MCF 10A (cell line): ENCODE measurements around the gene LTF. TPM values are rescaled to one million over a fixed set of nuclear protein-coding genes. Genes with fewer than 3 reads are reported as not detected.

Source experiments
- BruUV-seq: library from RNA; stranded (reverse); fragments of 400-500 nt; replicated peaks from 2 replicates; lab custom pipeline; 2021; lab: Mats Ljungman, UMichigan
- CTCF ChIA-PET: fragments of 300-600 bp; sonication (Branson Sonifier 250); formaldehyde crosslinking; extraction: SDS; loops from one replicate; lab custom pipeline; 2021; ENCODE audit warnings: antibody characterized with exemption, inconsistent platforms; lab: Yijun Ruan, JAX
- POLR2A ChIA-PET: fragments of 300-600, 350-650 bp; sonication (Branson Sonifier 250); formaldehyde crosslinking; extraction: SDS; loops from one replicate; lab custom pipeline; 2020; ENCODE audit warnings: antibody characterized with exemption, inconsistent platforms; lab: Yijun Ruan, JAX
- DNase-seq: peaks from one replicate; pipeline ENCODE4 v3.0.0-alpha.2; 2018; ENCODE audit not compliant: unreplicated experiment
- H3K27ac Mint-ChIP-seq: one replicate; pipeline ENCODE4 v1.8.0; 2022; ENCODE audit warnings: mild to moderate bottlenecking, low read depth, mixed read lengths; ENCODE audit not compliant: unreplicated experiment
- H3K27me3 Mint-ChIP-seq: one replicate; pipeline ENCODE4 v1.8.0; 2022; ENCODE audit warnings: mixed read lengths; ENCODE audit not compliant: insufficient read depth, unreplicated experiment
- H3K36me3 Mint-ChIP-seq: one replicate; pipeline ENCODE4 v1.8.0; 2022; ENCODE audit warnings: mild to moderate bottlenecking, moderate library complexity, mixed read lengths; ENCODE audit not compliant: insufficient read depth, unreplicated experiment
- H3K4me1 Mint-ChIP-seq: one replicate; pipeline ENCODE4 v1.8.0; 2022; ENCODE audit warnings: mixed read lengths; ENCODE audit not compliant: insufficient read depth, unreplicated experiment
- H3K4me3 Mint-ChIP-seq: one replicate; pipeline ENCODE4 v1.8.0; 2022; ENCODE audit warnings: mild to moderate bottlenecking, moderate library complexity, mixed read lengths; ENCODE audit not compliant: unreplicated experiment
- H3K9me3 Mint-ChIP-seq: one replicate; pipeline ENCODE4 v1.8.0; 2022; ENCODE audit warnings: mixed read lengths; ENCODE audit not compliant: unreplicated experiment
- CTCF ChIP-seq: fragments of 200-600 bp; IDR thresholded peaks from one replicate; pipeline ENCODE4 v1.8.0; 2022; ENCODE audit warnings: antibody characterized with exemption, mild to moderate bottlenecking; ENCODE audit not compliant: unreplicated experiment
- intact Hi-C: fragments of 100-400 bp; cut with micrococcal nuclease; formaldehyde crosslinking; loops from 2 replicates; pipeline ENCODE4 v1.14.1; 2022
- total RNA-seq: library from RNA; stranded (reverse); gene quantifications from 2 replicates; pipeline ENCODE4 v1.2.3, GENCODE V29; 2022

Gene LTF
- total RNA-seq, 1 experiment from 2014 or later: not detected

GRCh38 chr3:46409739-46410489 lies 54.8 kb downstream of the LTF start:
- POLR2A ChIA-PET: interaction anchor here (0.6 kb wide), 1 partner anchor 1047 kb away, joined by 3 read pairs; no protein-coding TSS in a partner anchor
- Mint-ChIP-seq H3K36me3 (no peaks in the 10 kb centered on the region), H3K9me3 (no peaks in the 10 kb centered on the region), H3K4me1 (no peaks in the 10 kb centered on the region), H3K27me3 (no peaks in the 10 kb centered on the region), H3K4me3 (no peak overlapping the region), H3K27ac (no peak overlapping the region)
- DNase-seq: no peak
- no peak for TF ChIP-seq CTCF
- no TSS peak for BruUV-seq
- CTCF ChIA-PET: interaction anchor here (0.6 to 2.5 kb wide), 3 partner anchors 26 to 347 kb away, joined by 4 to 6 read pairs (median 5); no protein-coding TSS in a partner anchor
- intact Hi-C loops: no loop called here

- CTCF ChIA-PET: interaction anchor here (1.1 to 2.5 kb wide), 2 partner anchors 25 to 30 kb away, joined by 5 to 6 read pairs; no protein-coding TSS in a partner anchor
- no peaks in the 10 kb centered on the region for H3K27me3 Mint-ChIP-seq
- no peak for TF ChIP-seq CTCF
- no peak overlapping the region for H3K4me3 Mint-ChIP-seq
- no peaks in the 10 kb centered on the region for H3K4me1 Mint-ChIP-seq
- H3K36me3 Mint-ChIP-seq: no peaks in the 10 kb centered on the region
- intact Hi-C loops: no loop called here
- no peaks in the 10 kb centered on the region for H3K9me3 Mint-ChIP-seq
- no peak for DNase-seq
- H3K27ac Mint-ChIP-seq: no peak overlapping the region
- no TSS peak for BruUV-seq
- POLR2A ChIA-PET: no interaction called here
Measured at GRCh38 chr3:46408853-46409252, 55.9 kb downstream of the LTF start.

GRCh38 chr3:46407970-46408369 lies 56.7 kb downstream of the LTF start:
- Mint-ChIP-seq H3K9me3 (no peaks in the 10 kb centered on the region), H3K4me3 (no peak overlapping the region), H3K36me3 (no peaks in the 10 kb centered on the region), H3K4me1 (no peaks in the 10 kb centered on the region), H3K27me3 (no peaks in the 10 kb centered on the region), H3K27ac (no peak overlapping the region)
- ChIA-PET CTCF (interaction anchor here (0.5 to 2.5 kb wide), 3 partner anchors 13 to 76 kb away, joined by 3 to 6 read pairs (median 4); no protein-coding TSS in a partner anchor), POLR2A (no interaction called here)
- intact Hi-C loops: no loop called here
- no peak for DNase-seq
- BruUV-seq: no TSS peak
- no peak for TF ChIP-seq CTCF

GRCh38 chr3:46406788-46407611 lies 57.7 kb downstream of the LTF start, which contains the start of the genes CCR5AS and CCRL2:
Gene CCR5AS, minus strand, starts transcription at chr3:46407066.
Gene CCRL2, plus strand, starts transcription at chr3:46407259. Its CDS starts 821 bp downstream, at chr3:46408080.
- POLR2A ChIA-PET: no interaction called here
- CTCF ChIA-PET: interaction anchor here (0.6 to 0.8 kb wide), 3 partner anchors 14 to 1015 kb away, joined by 3 to 4 read pairs (median 3); no protein-coding TSS in a partner anchor
- no peaks in the 10 kb centered on the region for H3K27me3 Mint-ChIP-seq
- DNase-seq: no peak
- H3K27ac Mint-ChIP-seq: no peak within 1 kb of the TSS
- no peak for TF ChIP-seq CTCF
- no peaks in the 10 kb centered on the region for H3K9me3 Mint-ChIP-seq
- intact Hi-C loops: no loop called here
- BruUV-seq: no TSS peak
- H3K4me3 Mint-ChIP-seq: no peak within 1 kb of the TSS
- no peaks in the 10 kb centered on the region for H3K36me3 Mint-ChIP-seq
- H3K4me1 Mint-ChIP-seq: no peaks in the 10 kb centered on the region
